A673 (cell line): ENCODE measurements around the gene EFCAB6.

ENCODE experiments used
- CTCF ChIP-seq: fragments of 300-800, 200-600 bp; sonication (generic); conservative IDR thresholded peaks from 2 replicates; pipeline ENCODE4 v1.5.1; 2017; ENCODE audit warnings: low read depth, mild to moderate bottlenecking, antibody characterized with exemption, low read length, moderate library complexity, mixed read lengths
- EZH2 ChIP-seq: fragments of 200-600 bp; sonication (generic); IDR thresholded peaks from 2 replicates; pipeline ENCODE4 v1.6.1; 2017; ENCODE audit warnings: borderline replicate concordance, low read depth, mild to moderate bottlenecking, mixed read lengths, antibody characterized with exemption, low read length; ENCODE audit not compliant: poor library complexity, severe bottlenecking

GRCh38 chr22:43561415-43562178 is 250.5 kb downstream of the EFCAB6 start:
- no peak for TF ChIP-seq CTCF
- no peak for TF ChIP-seq EZH2
